Measurements from ENCODE around the gene MMP20. TPM values are rescaled to one million over a fixed set of nuclear protein-coding genes. Genes with fewer than 3 reads are reported as not detected.

Gene MMP20
- total and polyA plus RNA-seq, 2 of the 13 experiments (the other 11 are each of a cell fraction or from before 2014, with no cell fraction given) = 0.05 TPM; not detected in 1

GRCh38 chr11:102614485-102614884 is 10.6 kb downstream of the MMP20 start:
- no peak for FAIRE-seq
- H3K79me2 ChIP-seq (ENCODE audit: insufficient read depth, low read length) = no peaks in the 10 kb centered on the region
- H3K4me1 ChIP-seq (ENCODE audit: insufficient read depth, low read length) = peaks cover 41% of the 10 kb centered on the region
- no peak overlapping the region for H3K27ac ChIP-seq (ENCODE audit: extremely low read length, insufficient read depth, low read length)
- no TSS peak for BruUV-seq (replicated peaks)
- H3K27me3 ChIP-seq (ENCODE audit: control insufficient read depth in 1 of 2, insufficient read depth in 2 of 2, low read length in 2 of 2) = no peaks in the 10 kb centered on the region
- H3K36me3 ChIP-seq (replicated peaks in 1 of 2; ENCODE audit: control insufficient read depth in 1 of 2, insufficient read depth in 2 of 2, low read length in 2 of 2) = no peaks in the 10 kb centered on the region
- no peak overlapping the region for H3K9ac ChIP-seq (ENCODE audit: insufficient read depth, low read depth, low read length)
- 74% methylated on average over 2 of the region's 2 CpGs for WGBS (ENCODE audit: low lambda C conversion rate)
- ChIA-PET CTCF (ENCODE audit: low intra/inter-chr PET ratio, low total read pairs) (no interaction called here), POLR2A (no interaction called here)
- no peak overlapping the region for H2AFZ ChIP-seq (ENCODE audit: low read length)
- H3K9me3 ChIP-seq (ENCODE audit: low read length) = no peaks in the 10 kb centered on the region
- TF ChIP-seq ZNF607 (CRISPR knock-in tag; IDR thresholded peaks at IDR 0.05; ENCODE audit: borderline replicate concordance) (no peak), CTCF (CRISPR knock-in tag; IDR thresholded peaks at IDR 0.05) (peak; percentile 23; the same call in 1 of the 2 replicates), FLYWCH1 (CRISPR knock-in tag; IDR thresholded peaks at IDR 0.05) (no peak), NFE2L2 (IDR thresholded peaks at IDR 0.05; ENCODE audit: low read length) (peak; percentile 41; the same call in 1 of the 2 replicates), NFRKB (IDR thresholded peaks at IDR 0.05) (no peak), SP4 (CRISPR knock-in tag; IDR thresholded peaks at IDR 0.05) (no peak), ZNF775 (CRISPR knock-in tag; IDR thresholded peaks at IDR 0.05; ENCODE audit: borderline replicate concordance) (no peak), KMT2B (CRISPR knock-in tag; IDR thresholded peaks at IDR 0.05) (no peak), STAG1 (CRISPR knock-in tag; IDR thresholded peaks at IDR 0.05) (peak; percentile 44; the same call in 1 of the 2 replicates)
- H4K20me1 ChIP-seq (ENCODE audit: insufficient read depth, low read length) = no peaks in the 10 kb centered on the region
- H3K4me2 ChIP-seq (ENCODE audit: low read depth, low read length) = no peak overlapping the region
- ATAC-seq = no peak
- in situ Hi-C loops (cut with HindIII; ENCODE audit: extremely low pct_ligation_motif_present, low pct_unique_long_range_greater_than_20kb) = loop anchor here (5.0 kb wide), 1 partner anchor 272 kb away; no protein-coding TSS in a partner anchor
- intact Hi-C loops (cut with micrococcal nuclease; ENCODE audit: unreplicated experiment) = loop anchor here (2.0 to 5.0 kb wide), 3 partner anchors 62 to 268 kb away; partner anchors contain the start of gene BIRC2
- no peak for DNase-seq (ENCODE audit: low spot score)
- no peak overlapping the region for H3K4me3 ChIP-seq (replicated peaks in 1 of 3; ENCODE audit: insufficient read depth in 1 of 3, low read depth in 2 of 3, low read length in 3 of 3)

Data from HepG2 (cell line).